ENCODE results near the gene MTR. TPM values are rescaled to one million over a fixed set of nuclear protein-coding genes. Genes with fewer than 3 reads are reported as not detected.
A peak's percentile ranks its signal among the peaks of the same experiment; 100 is the strongest.

MTR gene
- total and polyA plus RNA-seq, 2 experiments from 2014 or later, result 17.2 to 25.9 TPM

- H3K9me2 ChIP-seq (ENCODE audit: insufficient read depth), result no peaks in the 10 kb centered on the region
- no peak overlapping the region for H3K27ac ChIP-seq
- H4K20me1 ChIP-seq (ENCODE audit: insufficient read depth), result no peaks in the 10 kb centered on the region
- no peak overlapping the region for H3K9ac ChIP-seq
- TF ChIP-seq EZH2phosphoT487 (IDR thresholded peaks at IDR 0.05; ENCODE audit: insufficient read depth, low read depth) (no peak), EZH2 (IDR thresholded peaks at IDR 0.05; ENCODE audit: insufficient read depth, poor library complexity, severe bottlenecking) (no peak)
- peaks cover 18% of the 10 kb centered on the region for H3K36me3 ChIP-seq (ENCODE audit: low read depth)
- no peak overlapping the region for H3K4me2 ChIP-seq (ENCODE audit: unreplicated experiment)
- no peaks in the 10 kb centered on the region for H3F3A ChIP-seq (ENCODE audit: insufficient read depth)
- no peaks in the 10 kb centered on the region for H3K9me3 ChIP-seq (ENCODE audit: low read depth)
- peaks cover 6% of the 10 kb centered on the region for H3K4me1 ChIP-seq (ENCODE audit: insufficient read depth)
- no peak overlapping the region for H3K4me3 ChIP-seq
- no peak overlapping the region for H2AFZ ChIP-seq
- in situ Hi-C loops (cut with MboI), result loop anchor here (25.0 kb wide), 1 partner anchor 777 kb away; no protein-coding TSS in a partner anchor
- H3K27me3 ChIP-seq (replicated peaks; ENCODE audit: insufficient read depth), result no peaks in the 10 kb centered on the region
- 58 to 64% methylated on average over 8 of the region's 8 CpGs for WGBS, 2 experiments (ENCODE audit: low coverage in 1 of 2, low lambda C conversion rate in 2 of 2, missing lambda C conversion rate in 2 of 2)
- no peaks in the 10 kb centered on the region for H3K79me2 ChIP-seq (ENCODE audit: insufficient read depth)
- no peak for DNase-seq
These were observed 93.8 kb downstream of the MTR start for GRCh38 chr1:236888903-236889302.

GRCh38 chr1:236890152-236891056, 95.3 kb downstream of the MTR start:
- H3F3A ChIP-seq (ENCODE audit: insufficient read depth), result no peaks in the 10 kb centered on the region
- no peaks in the 10 kb centered on the region for H3K27me3 ChIP-seq (replicated peaks; ENCODE audit: insufficient read depth)
- H3K9ac ChIP-seq, result no peak overlapping the region
- no peak for DNase-seq
- no peaks in the 10 kb centered on the region for H3K9me2 ChIP-seq (ENCODE audit: insufficient read depth)
- H3K4me2 ChIP-seq (ENCODE audit: unreplicated experiment), result no peak overlapping the region
- 88 to 90% methylated on average over 24 of the region's 24 CpGs for WGBS, 2 experiments (ENCODE audit: low coverage in 1 of 2, low lambda C conversion rate in 2 of 2, missing lambda C conversion rate in 2 of 2)
- no peaks in the 10 kb centered on the region for H3K9me3 ChIP-seq (ENCODE audit: low read depth)
- peaks cover 7% of the 10 kb centered on the region for H3K4me1 ChIP-seq (ENCODE audit: insufficient read depth)
- no peaks in the 10 kb centered on the region for H4K20me1 ChIP-seq (ENCODE audit: insufficient read depth)
- H3K36me3 ChIP-seq (ENCODE audit: low read depth), result peaks cover 18% of the 10 kb centered on the region
- no peak for TF ChIP-seq EZH2 (IDR thresholded peaks at IDR 0.05; ENCODE audit: insufficient read depth, poor library complexity, severe bottlenecking)
- TF ChIP-seq EZH2phosphoT487 (IDR thresholded peaks at IDR 0.05; ENCODE audit: insufficient read depth, low read depth), result no peak
- H3K27ac ChIP-seq, result no peak overlapping the region
- no peak overlapping the region for H3K4me3 ChIP-seq
- H3K79me2 ChIP-seq (ENCODE audit: insufficient read depth), result no peaks in the 10 kb centered on the region
- in situ Hi-C loops (cut with MboI), result loop anchor here (25.0 kb wide), 1 partner anchor 778 kb away; no protein-coding TSS in a partner anchor
- no peak overlapping the region for H2AFZ ChIP-seq

GRCh38 chr1:236893626-236894545, 98.8 kb downstream of the MTR start:
- 79 to 80% methylated on average over 19 of the region's 19 CpGs for WGBS, 2 experiments (ENCODE audit: low coverage in 1 of 2, low lambda C conversion rate in 2 of 2, missing lambda C conversion rate in 2 of 2)
- Histone ChIP-seq H3K4me3 (no peak overlapping the region), H3K79me2 (ENCODE audit: insufficient read depth) (no peaks in the 10 kb centered on the region), H3K27ac (no peak overlapping the region), H2AFZ (no peak overlapping the region), H3K36me3 (ENCODE audit: low read depth) (peaks cover 24% of the 10 kb centered on the region; the same call in 1 of the 2 replicates), H3K9me2 (ENCODE audit: insufficient read depth) (no peaks in the 10 kb centered on the region), H3K9ac (no peak overlapping the region), H3K4me2 (ENCODE audit: unreplicated experiment) (no peak overlapping the region), H3F3A (ENCODE audit: insufficient read depth) (no peaks in the 10 kb centered on the region), H3K9me3 (ENCODE audit: low read depth) (no peaks in the 10 kb centered on the region), H4K20me1 (ENCODE audit: insufficient read depth) (no peaks in the 10 kb centered on the region), H3K27me3 (replicated peaks; ENCODE audit: insufficient read depth) (no peaks in the 10 kb centered on the region), H3K4me1 (ENCODE audit: insufficient read depth) (peaks cover 7% of the 10 kb centered on the region)
- peak; percentile 65 for DNase-seq
- TF ChIP-seq EZH2phosphoT487 (IDR thresholded peaks at IDR 0.05; ENCODE audit: insufficient read depth, low read depth), result no peak
- no peak for TF ChIP-seq EZH2 (IDR thresholded peaks at IDR 0.05; ENCODE audit: insufficient read depth, poor library complexity, severe bottlenecking)
- in situ Hi-C loops (cut with MboI), result loop anchor here (25.0 kb wide), 1 partner anchor 782 kb away; no protein-coding TSS in a partner anchor
